OCI-LY1 (cell line): ENCODE measurements around the gene STXBP6.

Experiments used
- H2AFZ ChIP-seq: fragments of 200-600 bp; sonication (generic), shearing (Covaris generic); 2 replicates; pipeline ENCODE4 v1.6.0; 2014; ENCODE audit warnings: antibody characterized with exemption, mild to moderate bottlenecking, low read length
- H3F3A ChIP-seq: fragments of 200-600 bp; sonication (generic), shearing (Covaris generic); 2 replicates; pipeline ENCODE4 v1.6.0; 2014; ENCODE audit warnings: mild to moderate bottlenecking, antibody characterized with exemption, low read length, moderate library complexity; ENCODE audit not compliant: insufficient read depth
- H3K27ac ChIP-seq: fragments of 200-600 bp; sonication (generic); 2 replicates; pipeline ENCODE4 v1.5.1; 2014; ENCODE audit warnings: low read length, mixed run types, mild to moderate bottlenecking, low read depth; ENCODE audit not compliant: poor library complexity, severe bottlenecking
- H3K27me3 ChIP-seq: fragments of 200-600 bp; sonication (generic); 2 replicates; pipeline ENCODE4 v1.6.0; 2014; ENCODE audit warnings: antibody characterized with exemption, mild to moderate bottlenecking, low read length, moderate library complexity; ENCODE audit not compliant: insufficient read depth
- H3K36me3 ChIP-seq: fragments of 200-600 bp; sonication (generic); 2 replicates; pipeline ENCODE4 v1.6.1; 2014; ENCODE audit warnings: mild to moderate bottlenecking, antibody characterized with exemption, low read length, moderate library complexity, mixed read lengths; ENCODE audit not compliant: insufficient read depth
- H3K4me1 ChIP-seq: fragments of 200-600 bp; sonication (generic); 2 replicates; pipeline ENCODE4 v1.5.1; 2014; ENCODE audit warnings: mild to moderate bottlenecking, low read length, moderate library complexity; ENCODE audit not compliant: insufficient read depth, severe bottlenecking
- H3K4me2 ChIP-seq: fragments of 200-600 bp; sonication (generic), shearing (Covaris generic); 2 replicates; pipeline ENCODE4 v1.6.1; 2014; ENCODE audit warnings: low read length
- H3K4me3 ChIP-seq: fragments of 200-600 bp; sonication (generic); 2 replicates; pipeline ENCODE4 v1.5.1; 2014; ENCODE audit warnings: low read length, low read depth, mild to moderate bottlenecking, mixed read lengths; ENCODE audit not compliant: poor library complexity, severe bottlenecking
- H3K79me2 ChIP-seq: fragments of 200-600 bp; shearing (Covaris generic); 2 replicates; pipeline ENCODE4 v1.6.1; 2016; ENCODE audit warnings: mixed run types, low read length, mixed read lengths; ENCODE audit not compliant: insufficient read depth
- H3K9ac ChIP-seq: fragments of 200-600 bp; sonication (generic), shearing (Covaris generic); 2 replicates; pipeline ENCODE4 v1.6.1; 2014; ENCODE audit warnings: mild to moderate bottlenecking, low read length, mixed read lengths
- H3K9me2 ChIP-seq: fragments of 200-600 bp; sonication (generic), shearing (Covaris generic); 2 replicates; pipeline ENCODE4 v1.6.1; 2014; ENCODE audit warnings: low read depth, mild to moderate bottlenecking, low read length, mixed read lengths
- H3K9me3 ChIP-seq: fragments of 200-600 bp; shearing (Covaris generic); 2 replicates; pipeline ENCODE4 v1.6.1; 2014; ENCODE audit warnings: low read length, mixed read lengths
- H4K20me1 ChIP-seq: fragments of 200-600 bp; sonication (generic), shearing (Covaris generic); 2 replicates; pipeline ENCODE4 v1.6.0; 2016; ENCODE audit warnings: mild to moderate bottlenecking, low read length; ENCODE audit not compliant: insufficient read depth
- CTCF ChIP-seq: fragments of 200-600 bp; sonication (generic), shearing (Covaris generic); IDR thresholded peaks from 2 replicates; pipeline ENCODE4 v1.5.1; 2017; ENCODE audit warnings: mild to moderate bottlenecking, antibody characterized with exemption, low read length, moderate library complexity, mixed read lengths
- EZH2 ChIP-seq: fragments of 200-600 bp; sonication (generic), shearing (Covaris generic); IDR thresholded peaks from 2 replicates; pipeline ENCODE4 v1.8.0; 2017; ENCODE audit warnings: borderline replicate concordance, mixed run types, mild to moderate bottlenecking, antibody characterized with exemption, low read length, moderate library complexity, mixed read lengths

Gene STXBP6

GRCh38 chr14:24921903-24922302 is 128.0 kb downstream of the STXBP6 start:
- Histone ChIP-seq H3K79me2 (no peaks in the 10 kb centered on the region), H3K9ac (no peak overlapping the region), H3K36me3 (no peaks in the 10 kb centered on the region), H3K9me2 (no peaks in the 10 kb centered on the region), H4K20me1 (no peaks in the 10 kb centered on the region), H3K27ac (no peak overlapping the region), H3K4me3 (no peak overlapping the region), H3K27me3 (no peaks in the 10 kb centered on the region), H3K9me3 (no peaks in the 10 kb centered on the region), H3K4me1 (no peaks in the 10 kb centered on the region), H3K4me2 (no peak overlapping the region), H2AFZ (no peak overlapping the region), H3F3A (no peaks in the 10 kb centered on the region)
- TF ChIP-seq EZH2 (no peak), CTCF (no peak)

- Histone ChIP-seq H3K4me3 (no peak overlapping the region), H2AFZ (no peak overlapping the region), H3K9me2 (no peaks in the 10 kb centered on the region), H3K9me3 (no peaks in the 10 kb centered on the region), H3K27ac (no peak overlapping the region), H3K4me2 (no peak overlapping the region), H3K27me3 (no peaks in the 10 kb centered on the region), H3F3A (no peaks in the 10 kb centered on the region), H3K9ac (no peak overlapping the region), H3K79me2 (no peaks in the 10 kb centered on the region), H3K36me3 (no peaks in the 10 kb centered on the region), H4K20me1 (no peaks in the 10 kb centered on the region), H3K4me1 (no peaks in the 10 kb centered on the region)
- no peak for TF ChIP-seq CTCF
These were observed 129.5 kb downstream of the STXBP6 start for GRCh38 chr14:24920265-24921075.

GRCh38 chr14:24918822-24919221 is 131.1 kb downstream of the STXBP6 start:
- Histone ChIP-seq H3K36me3 (no peaks in the 10 kb centered on the region), H2AFZ (no peak overlapping the region), H3K9ac (no peak overlapping the region), H3K9me2 (no peaks in the 10 kb centered on the region), H3K9me3 (no peaks in the 10 kb centered on the region), H3K79me2 (no peaks in the 10 kb centered on the region), H3K27ac (no peak overlapping the region), H4K20me1 (no peaks in the 10 kb centered on the region), H3K4me2 (no peak overlapping the region), H3K27me3 (no peaks in the 10 kb centered on the region), H3K4me1 (no peaks in the 10 kb centered on the region), H3K4me3 (no peak overlapping the region), H3F3A (no peaks in the 10 kb centered on the region)
- TF ChIP-seq EZH2: no peak
